ENCODE measurements around the gene ZMAT5. TPM values are rescaled to one million over a fixed set of nuclear protein-coding genes. Genes with fewer than 3 reads are reported as not detected.

The ZMAT5 gene
- total RNA-seq, 4 donors from 2014 or later: 13.3 to 33.8 (median 23.1) TPM

- intact Hi-C loops (cut with DNase I): no loop called here
- peaks cover 0 to 18% (median under 1%) of the 10 kb centered on the region in 4 donors for H3K4me1 ChIP-seq
- no peak overlapping the region for H3K4me3 ChIP-seq
- H3K27me3 ChIP-seq: peaks cover 0 to 11% (median 0%) of the 10 kb centered on the region in 4 donors
- 91% methylated on average over 23 of the region's 33 CpGs for whole genome bisulfite sequencing
- H3K36me3 ChIP-seq: peaks cover 23 to 66% (median 49%) of the 10 kb centered on the region in 4 donors
- no peaks in the 10 kb centered on the region for H3K9me3 ChIP-seq
- no peak for DNase-seq (ENCODE audit: extremely low spot score)
- TF ChIP-seq POLR2A (IDR thresholded peaks at IDR 0.05; ENCODE audit: low read depth) (no peak), POLR2AphosphoS5 (IDR thresholded peaks at IDR 0.05) (no peak), EP300 (IDR thresholded peaks at IDR 0.05) (no peak)
- TF ChIP-seq, protein P1, sequence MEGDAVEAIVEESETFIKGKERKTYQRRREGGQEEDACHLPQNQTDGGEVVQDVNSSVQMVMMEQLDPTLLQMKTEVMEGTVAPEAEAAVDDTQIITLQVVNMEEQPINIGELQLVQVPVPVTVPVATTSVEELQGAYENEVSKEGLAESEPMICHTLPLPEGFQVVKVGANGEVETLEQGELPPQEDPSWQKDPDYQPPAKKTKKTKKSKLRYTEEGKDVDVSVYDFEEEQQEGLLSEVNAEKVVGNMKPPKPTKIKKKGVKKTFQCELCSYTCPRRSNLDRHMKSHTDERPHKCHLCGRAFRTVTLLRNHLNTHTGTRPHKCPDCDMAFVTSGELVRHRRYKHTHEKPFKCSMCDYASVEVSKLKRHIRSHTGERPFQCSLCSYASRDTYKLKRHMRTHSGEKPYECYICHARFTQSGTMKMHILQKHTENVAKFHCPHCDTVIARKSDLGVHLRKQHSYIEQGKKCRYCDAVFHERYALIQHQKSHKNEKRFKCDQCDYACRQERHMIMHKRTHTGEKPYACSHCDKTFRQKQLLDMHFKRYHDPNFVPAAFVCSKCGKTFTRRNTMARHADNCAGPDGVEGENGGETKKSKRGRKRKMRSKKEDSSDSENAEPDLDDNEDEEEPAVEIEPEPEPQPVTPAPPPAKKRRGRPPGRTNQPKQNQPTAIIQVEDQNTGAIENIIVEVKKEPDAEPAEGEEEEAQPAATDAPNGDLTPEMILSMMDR (IDR thresholded peaks at IDR 0.05): no peak
- H3K27ac ChIP-seq (replicated peaks in 1 of 4): no peak overlapping the region
Measured at GRCh38 chr22:29695129-29695926, 71.5 kb downstream of the ZMAT5 start.

DNA sequence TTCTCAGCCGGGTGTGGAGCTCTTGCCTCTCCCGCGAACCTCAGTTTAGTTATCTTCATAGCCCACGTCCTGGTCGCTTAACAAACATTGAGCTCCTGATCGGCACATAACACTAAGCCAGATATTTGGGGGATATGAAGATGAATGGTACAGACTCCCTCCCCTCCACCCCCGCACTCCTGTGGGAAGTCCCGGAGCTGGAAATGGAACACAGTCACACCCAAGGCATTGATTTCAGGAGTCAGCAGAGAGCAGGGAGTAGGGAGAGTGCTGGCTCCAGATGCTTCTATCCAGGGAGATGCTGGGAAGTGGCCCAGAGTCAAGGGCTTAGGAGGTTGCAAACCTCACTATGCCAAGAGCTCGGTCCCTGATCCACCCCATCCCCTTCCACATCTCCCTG, 73.1 kb downstream of the ZMAT5 start:
- TF ChIP-seq EP300 (IDR thresholded peaks at IDR 0.05) (no peak), POLR2AphosphoS5 (IDR thresholded peaks at IDR 0.05) (no peak), POLR2A (IDR thresholded peaks at IDR 0.05; ENCODE audit: low read depth) (no peak)
- TF ChIP-seq, protein P1 (IDR thresholded peaks at IDR 0.05): no peak
- Histone ChIP-seq H3K36me3 (peaks cover 23 to 66% (median 49%) of the 10 kb centered on the region in 4 donors), H3K4me3 (no peak overlapping the region), H3K27ac (replicated peaks in 1 of 4) (no peak overlapping the region), H3K27me3 (no peaks in the 10 kb centered on the region), H3K4me1 (peaks cover 0 to 28% (median 7%) of the 10 kb centered on the region in 4 donors), H3K9me3 (no peaks in the 10 kb centered on the region)
- WGBS: 65% methylated on average over 2 of the region's 9 CpGs
- intact Hi-C loops (cut with DNase I): no loop called here
- DNase-seq (ENCODE audit: extremely low spot score): no peak

DNA sequence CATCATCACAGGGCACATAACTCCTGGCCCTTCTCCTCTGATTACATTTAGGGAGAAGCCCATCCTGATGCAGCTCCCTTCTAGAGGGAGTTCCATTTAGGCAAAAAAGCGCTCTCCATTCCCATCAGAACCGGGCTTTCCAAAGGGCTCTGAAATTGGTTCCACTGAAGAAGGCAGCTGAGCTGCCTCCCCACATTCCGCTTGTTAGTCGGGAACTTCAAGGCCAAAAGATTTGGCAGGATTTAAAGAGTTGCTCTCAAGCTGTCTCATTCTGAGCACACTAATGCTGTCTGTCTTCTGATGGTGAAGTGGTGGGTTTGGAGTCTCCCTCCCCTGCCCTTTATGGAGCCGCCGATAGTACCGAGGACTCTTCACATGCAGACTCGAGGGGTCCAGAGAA, 73.6 kb downstream of the ZMAT5 start:
- Histone ChIP-seq H3K4me3 (no peak overlapping the region), H3K9me3 (no peaks in the 10 kb centered on the region), H3K27ac (replicated peaks in 1 of 4) (no peak overlapping the region), H3K4me1 (peaks cover 0 to 23% (median 7%) of the 10 kb centered on the region in 4 donors), H3K27me3 (no peaks in the 10 kb centered on the region), H3K36me3 (peaks cover 23 to 71% (median 51%) of the 10 kb centered on the region in 4 donors)
- DNase-seq (ENCODE audit: extremely low spot score): no peak
- intact Hi-C loops (cut with DNase I): no loop called here
- WGBS: 74% methylated on average over 8 of the region's 8 CpGs
- TF ChIP-seq EP300 (IDR thresholded peaks at IDR 0.05) (no peak), POLR2AphosphoS5 (IDR thresholded peaks at IDR 0.05) (no peak), POLR2A (IDR thresholded peaks at IDR 0.05; ENCODE audit: low read depth) (no peak)
- TF ChIP-seq, protein P1 (IDR thresholded peaks at IDR 0.05): no peak

- WGBS: no CpG with 5 or more reads among the region's 4 CpGs
- Histone ChIP-seq H3K9me3 (no peaks in the 10 kb centered on the region), H3K27me3 (no peaks in the 10 kb centered on the region), H3K27ac (replicated peaks in 1 of 4) (no peak overlapping the region), H3K4me3 (no peak overlapping the region), H3K36me3 (peaks cover 23 to 70% (median 54%) of the 10 kb centered on the region in 4 donors), H3K4me1 (peaks cover 0 to 23% (median 7%) of the 10 kb centered on the region in 4 donors)
- no peak for TF ChIP-seq POLR2A (IDR thresholded peaks at IDR 0.05; ENCODE audit: low read depth)
- TF ChIP-seq POLR2AphosphoS5 (IDR thresholded peaks at IDR 0.05): no peak
- no peak for TF ChIP-seq EP300 (IDR thresholded peaks at IDR 0.05)
- TF ChIP-seq, protein P1 (IDR thresholded peaks at IDR 0.05): no peak
- no peak for DNase-seq (ENCODE audit: extremely low spot score)
- intact Hi-C loops (cut with DNase I): no loop called here
Measured at GRCh38 chr22:29692327-29692640, 74.5 kb downstream of the ZMAT5 start.

All from esophagus muscularis mucosa (tissue), 4 donors.